COLO668 (cell line): Measurements from ENCODE around the gene PLPP6.
A peak's percentile ranks its signal among the peaks of the same experiment; 100 is the strongest.
"Not testable (repeated sequence)": the region's sequence is repeated elsewhere in the genome, so short reads cannot be mapped to it uniquely, and the experiment has no call there.

Experiments
- DNase-seq: peaks from one replicate; lab custom pipeline; 2025; ENCODE audit not compliant: unreplicated experiment; lab: John Stamatoyannopoulos, UW

PLPP6 gene

GRCh38 chr9:4662108-4662988 lies at the start of gene PLPP6:
Gene PLPP6, plus strand, starts transcription at chr9:4662294. Its CDS starts 82 bp downstream, at chr9:4662376.
- DNase-seq, result peak; percentile 94

- no peak for DNase-seq
These were observed 47.5 kb upstream of the PLPP6 start for GRCh38 chr9:4614627-4615026.

- no peak for DNase-seq
These were observed 46.8 kb upstream of the PLPP6 start for GRCh38 chr9:4615251-4615650.

GRCh38 chr9:4615778-4616177 lies 46.3 kb upstream of the PLPP6 start:
- DNase-seq, result no peak

- DNase-seq, result no peak
These were observed 44.3 kb upstream of the PLPP6 start for GRCh38 chr9:4617752-4618151.

- DNase-seq, result no peak
These were observed 43.4 kb upstream of the PLPP6 start for GRCh38 chr9:4618700-4619099.

- no peak for DNase-seq
These were observed 41.9 kb upstream of the PLPP6 start for GRCh38 chr9:4620057-4620765.

- DNase-seq, result no peak
These were observed 41.1 kb upstream of the PLPP6 start for GRCh38 chr9:4620881-4621555.

GRCh38 chr9:4622016-4622415 lies 40.1 kb upstream of the PLPP6 start:
- no peak for DNase-seq

GRCh38 chr9:4630836-4631235 lies 31.3 kb upstream of the PLPP6 start:
- DNase-seq, result no peak

- DNase-seq, result no peak
These were observed 23.1 kb upstream of the PLPP6 start for GRCh38 chr9:4638968-4639367.

GRCh38 chr9:4639420-4639819 lies 22.7 kb upstream of the PLPP6 start:
- DNase-seq, result no peak

- DNase-seq, result peak; percentile 19
These were observed 22.1 kb upstream of the PLPP6 start for GRCh38 chr9:4640027-4640426.

- DNase-seq, result no peak
These were observed 19.7 kb upstream of the PLPP6 start for GRCh38 chr9:4642351-4642750.

GRCh38 chr9:4654084-4654483 lies 8.0 kb upstream of the PLPP6 start:
- no peak for DNase-seq

GRCh38 chr9:4654538-4654937 lies 7.6 kb upstream of the PLPP6 start:
- no peak for DNase-seq

- DNase-seq, result not testable (repeated sequence)
These were observed 5.9 kb upstream of the PLPP6 start for GRCh38 chr9:4656196-4656595.

GRCh38 chr9:4656621-4657020 lies 5.5 kb upstream of the PLPP6 start:
- no peak for DNase-seq

- DNase-seq, result peak; percentile 22
These were observed 4.5 kb upstream of the PLPP6 start for GRCh38 chr9:4657426-4658159.

GRCh38 chr9:4660665-4661064 lies 1.4 kb upstream of the PLPP6 start:
- DNase-seq, result not testable (repeated sequence)

- no peak for DNase-seq
These were observed 929 bp upstream of the PLPP6 start for GRCh38 chr9:4661165-4661564.
